Psoas muscle (tissue), 8 donors: ENCODE measurements around the gene ZC3H4. TPM values are rescaled to one million over a fixed set of nuclear protein-coding genes. Genes with fewer than 3 reads are reported as not detected.

Experiments used
- ATAC-seq, 4 donors: fragments of 200-7000 bp; cut with Tn5 transposase; one replicate each; pipeline ENCODE4 v1.9.1; 2020; ENCODE audit warnings: moderate library complexity in 3 of 4, mild to moderate bottlenecking in 2 of 4
- DNase-seq, 2 donors: peaks; one replicate each; pipeline ENCODE4 v3.0.0-alpha.2; 2020
- H3K27ac ChIP-seq: fragments of 200-600 bp; one replicate; pipeline ENCODE4 v1.8.0; 2022
- H3K27me3 ChIP-seq, 3 donors: fragments of 200-600 bp in 1 of 3; one replicate each; pipeline versions ENCODE4 v1.6.1 to v1.8.0; 2013 to 2022; ENCODE audit warnings: low read length in 2 of 3, mild to moderate bottlenecking in 2 of 3, moderate library complexity in 1 of 3; ENCODE audit not compliant: insufficient read depth in 3 of 3
- H3K36me3 ChIP-seq, 2 donors: fragments of 200-600 bp in 1 of 2; one replicate each; pipeline versions ENCODE4 v1.6.1 to v1.8.0; 2013 to 2022; ENCODE audit warnings: low read depth in 1 of 2, mild to moderate bottlenecking in 1 of 2, moderate library complexity in 1 of 2; ENCODE audit not compliant: insufficient read depth in 1 of 2
- H3K4me1 ChIP-seq: fragments of 200-600 bp; one replicate; pipeline ENCODE4 v1.8.0; 2022
- H3K4me3 ChIP-seq: fragments of 200-600 bp; one replicate; pipeline ENCODE4 v1.8.0; 2022; ENCODE audit warnings: mild to moderate bottlenecking
- H3K9me3 ChIP-seq: fragments of 200-600 bp; one replicate; pipeline ENCODE4 v1.8.0; 2022
- WGBS, 3 donors: extraction: QIAGEN DNeasy Blood & Tissue Kit; methylation state at CpG; one replicate each; pipeline versions ENCODE4 v1.1.6 to v1.1.7; 2013; 5-methylcytosine and 5-hydroxymethylcytosine counted together
- intact Hi-C, 2 donors: fragments of 100-400 bp; cut with DNase I; formaldehyde crosslinking; loops; one replicate each; pipeline versions ENCODE4 v1.11.0 to v1.14.2; 2022
- polyA plus RNA-seq, 3 donors: library from polyadenylated mRNA; stranded (reverse); fragments of 200-250 nt; gene quantifications; one replicate each; pipeline ENCODE4 v1.2.3, GENCODE V29; 2013
- total RNA-seq, 4 donors: library from RNA; stranded (reverse); fragmentation: NEBNext Ultra II Directional in 2 of 4; extraction: Animal tissue kit (Norgen Biotek cat#: 25700) in 2 of 4; gene quantifications; one replicate each; pipeline versions ENCODE4 v1.2.1 to v1.2.4, GENCODE V29; 2021 to 2023
- TF ChIP-seq, protein P1 (sequence below): fragments of 200-600 bp; IDR thresholded peaks from one replicate; pipeline ENCODE4 v1.8.0; 2022; ENCODE audit warnings: antibody characterized with exemption
- donor health status: healthy with polysubstance abuse.
- donor health status: DM: no; HTN: no; CAD: no; lungs with moderate emphysema.
- donor health status: Bipolar disorder and iron deficiency.
- donor health status: healthy.
- donor health status: DM: yes; HTN: yes; CAD: no.
- donor health status: DM: no; HTN: no; CAD: no.
- donor health status: DM: no; HTN: no; CAD: no.
- donor health status: DM: yes; HTN: yes; CAD: no.

The ZC3H4 gene
- total and polyA plus RNA-seq, 7 donors: 4.4 to 35.8 (median 24.3) TPM

- peaks cover 0 to 69% of the 10 kb centered on the region in 2 donors for H3K36me3 ChIP-seq
- no peaks in the 10 kb centered on the region for H3K9me3 ChIP-seq
- TF ChIP-seq, protein P1, sequence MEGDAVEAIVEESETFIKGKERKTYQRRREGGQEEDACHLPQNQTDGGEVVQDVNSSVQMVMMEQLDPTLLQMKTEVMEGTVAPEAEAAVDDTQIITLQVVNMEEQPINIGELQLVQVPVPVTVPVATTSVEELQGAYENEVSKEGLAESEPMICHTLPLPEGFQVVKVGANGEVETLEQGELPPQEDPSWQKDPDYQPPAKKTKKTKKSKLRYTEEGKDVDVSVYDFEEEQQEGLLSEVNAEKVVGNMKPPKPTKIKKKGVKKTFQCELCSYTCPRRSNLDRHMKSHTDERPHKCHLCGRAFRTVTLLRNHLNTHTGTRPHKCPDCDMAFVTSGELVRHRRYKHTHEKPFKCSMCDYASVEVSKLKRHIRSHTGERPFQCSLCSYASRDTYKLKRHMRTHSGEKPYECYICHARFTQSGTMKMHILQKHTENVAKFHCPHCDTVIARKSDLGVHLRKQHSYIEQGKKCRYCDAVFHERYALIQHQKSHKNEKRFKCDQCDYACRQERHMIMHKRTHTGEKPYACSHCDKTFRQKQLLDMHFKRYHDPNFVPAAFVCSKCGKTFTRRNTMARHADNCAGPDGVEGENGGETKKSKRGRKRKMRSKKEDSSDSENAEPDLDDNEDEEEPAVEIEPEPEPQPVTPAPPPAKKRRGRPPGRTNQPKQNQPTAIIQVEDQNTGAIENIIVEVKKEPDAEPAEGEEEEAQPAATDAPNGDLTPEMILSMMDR: no peak
- no peak overlapping the region for H3K4me3 ChIP-seq
- no peaks in the 10 kb centered on the region for H3K4me1 ChIP-seq
- intact Hi-C loops: no loop called here
- no peaks in the 10 kb centered on the region for H3K27me3 ChIP-seq
- DNase-seq: no peak
- no peak overlapping the region for H3K27ac ChIP-seq
- peak in 1 of 4 donors; percentile 29 for ATAC-seq
- WGBS, 3 donors: 89 to 93% (median 92%) methylated on average over 55 to 61 of the region's 61 CpGs
Observed at GRCh38 chr19:47066376-47067214, 47.0 kb downstream of the ZC3H4 start.

GRCh38 chr19:47065242-47065641, 48.3 kb downstream of the ZC3H4 start:
- Histone ChIP-seq H3K36me3 (peaks cover 0 to 57% of the 10 kb centered on the region in 2 donors), H3K27me3 (no peaks in the 10 kb centered on the region), H3K4me3 (no peak overlapping the region), H3K9me3 (no peaks in the 10 kb centered on the region), H3K27ac (no peak overlapping the region), H3K4me1 (no peaks in the 10 kb centered on the region)
- ATAC-seq (no peak), DNase-seq (no peak)
- TF ChIP-seq, protein P1: no peak
- intact Hi-C loops: no loop called here
- 84 to 92% (median 92%) methylated on average over 11 of the region's 11 CpGs for WGBS, 3 donors

- peak in 1 of 4 donors; percentile 19 for ATAC-seq
- DNase-seq: no peak
Observed at GRCh38 chr19:47063874-47064273, 49.7 kb downstream of the ZC3H4 start.

DNA sequence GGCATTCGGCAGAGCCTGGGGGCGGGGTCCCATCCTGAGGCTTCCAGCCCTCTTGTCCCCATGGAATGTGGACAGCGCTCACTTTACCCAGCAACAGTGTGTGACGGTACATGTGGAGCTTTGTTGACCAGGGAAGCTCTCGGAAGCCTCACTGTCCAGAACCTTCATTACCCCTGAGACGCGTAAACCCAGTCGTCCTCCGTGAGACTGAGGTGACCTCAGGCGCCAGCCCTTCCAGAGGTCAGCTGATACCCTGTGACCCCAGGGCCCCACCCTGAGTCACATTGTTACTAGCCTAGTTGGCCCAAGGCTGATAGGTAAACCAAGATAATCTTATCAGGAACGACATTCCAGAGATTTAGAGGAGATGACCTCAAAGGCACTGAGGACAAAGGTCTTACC, 55.0 kb downstream of the ZC3H4 start:
- no peak for ATAC-seq
- TF ChIP-seq, protein P1: no peak

More at GRCh38 chr19:47063874-47064273, 49.7 kb downstream of the ZC3H4 start:
- Histone ChIP-seq H3K27ac (no peak overlapping the region), H3K36me3 (peaks cover 0 to 43% of the 10 kb centered on the region in 2 donors), H3K4me3 (no peak overlapping the region), H3K4me1 (no peaks in the 10 kb centered on the region), H3K27me3 (no peaks in the 10 kb centered on the region), H3K9me3 (no peaks in the 10 kb centered on the region)
- 35 to 57% (median 45%) methylated on average over 6 of the region's 6 CpGs for WGBS, 3 donors
- intact Hi-C loops: no loop called here
- TF ChIP-seq, protein P1: no peak

More for the DNA sequence above, 55.0 kb downstream of the ZC3H4 start:
- Histone ChIP-seq H3K9me3 (no peaks in the 10 kb centered on the region), H3K27ac (no peak overlapping the region), H3K4me1 (no peaks in the 10 kb centered on the region), H3K27me3 (peaks cover 0 to 2% (median 0%) of the 10 kb centered on the region in 3 donors), H3K4me3 (no peak overlapping the region), H3K36me3 (no peaks in the 10 kb centered on the region)
- intact Hi-C loops: no loop called here
- no peak for DNase-seq
- WGBS, 3 donors: 63 to 80% (median 74%) methylated on average over 11 of the region's 11 CpGs
